DOHH2 (cell line): Measurements from ENCODE around the gene DOCK4.

Experiments used
- EZH2phosphoT487 ChIP-seq: fragments of 200-600 bp; sonication (generic); IDR thresholded peaks from 2 replicates; pipeline ENCODE4 v1.6.1; 2017; ENCODE audit warnings: borderline replicate concordance, mild to moderate bottlenecking, antibody characterized with exemption, low read length, moderate library complexity, mixed read lengths
- TF ChIP-seq, protein P1 (sequence below): fragments of 200-600 bp; sonication (generic); IDR thresholded peaks from one replicate; pipeline ENCODE4 v1.5.1; 2014; ENCODE audit warnings: antibody characterized with exemption, mild to moderate bottlenecking, low read depth, low read length; ENCODE audit not compliant: poor library complexity, severe bottlenecking

DNA sequence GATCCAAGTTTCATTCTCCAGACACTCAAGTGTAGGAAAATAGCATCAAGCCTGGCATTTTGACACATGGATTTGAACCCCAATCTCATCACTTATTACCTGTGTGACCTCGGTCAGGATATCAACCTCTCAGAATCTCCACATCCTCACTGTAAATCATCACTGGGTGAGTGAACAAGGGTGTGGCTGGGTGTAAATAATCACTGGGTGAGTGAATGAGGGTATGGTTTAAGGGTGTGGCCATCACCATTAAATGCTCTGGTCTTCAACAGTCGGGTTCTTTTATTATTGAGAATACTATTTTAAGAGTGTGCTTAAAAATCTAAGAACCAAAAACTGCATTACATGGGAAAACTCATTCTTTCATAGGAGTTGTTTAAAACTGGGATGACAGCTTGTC is 200.1 kb downstream of the DOCK4 start:
- TF ChIP-seq, protein P1, sequence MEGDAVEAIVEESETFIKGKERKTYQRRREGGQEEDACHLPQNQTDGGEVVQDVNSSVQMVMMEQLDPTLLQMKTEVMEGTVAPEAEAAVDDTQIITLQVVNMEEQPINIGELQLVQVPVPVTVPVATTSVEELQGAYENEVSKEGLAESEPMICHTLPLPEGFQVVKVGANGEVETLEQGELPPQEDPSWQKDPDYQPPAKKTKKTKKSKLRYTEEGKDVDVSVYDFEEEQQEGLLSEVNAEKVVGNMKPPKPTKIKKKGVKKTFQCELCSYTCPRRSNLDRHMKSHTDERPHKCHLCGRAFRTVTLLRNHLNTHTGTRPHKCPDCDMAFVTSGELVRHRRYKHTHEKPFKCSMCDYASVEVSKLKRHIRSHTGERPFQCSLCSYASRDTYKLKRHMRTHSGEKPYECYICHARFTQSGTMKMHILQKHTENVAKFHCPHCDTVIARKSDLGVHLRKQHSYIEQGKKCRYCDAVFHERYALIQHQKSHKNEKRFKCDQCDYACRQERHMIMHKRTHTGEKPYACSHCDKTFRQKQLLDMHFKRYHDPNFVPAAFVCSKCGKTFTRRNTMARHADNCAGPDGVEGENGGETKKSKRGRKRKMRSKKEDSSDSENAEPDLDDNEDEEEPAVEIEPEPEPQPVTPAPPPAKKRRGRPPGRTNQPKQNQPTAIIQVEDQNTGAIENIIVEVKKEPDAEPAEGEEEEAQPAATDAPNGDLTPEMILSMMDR: no peak
- TF ChIP-seq EZH2phosphoT487: no peak
